ENCODE results near the gene YRDC.

YRDC gene

GRCh38 chr1:37839676-37840075 lies 31.7 kb upstream of the YRDC start:
- no peak for TF ChIP-seq PPARA (CRISPR knock-in tag; IDR thresholded peaks at IDR 0.05; ENCODE audit: borderline replicate concordance)
- no peak for TF ChIP-seq SNAI2 (CRISPR knock-in tag; IDR thresholded peaks at IDR 0.05)
- TF ChIP-seq CSDC2 (CRISPR knock-in tag; IDR thresholded peaks at IDR 0.05) = no peak
- TF ChIP-seq ZFP30 (CRISPR knock-in tag; IDR thresholded peaks at IDR 0.05) = no peak
- TF ChIP-seq TSHZ2 (CRISPR knock-in tag; IDR thresholded peaks at IDR 0.05) = no peak
- TF ChIP-seq BACH2 (CRISPR knock-in tag; IDR thresholded peaks at IDR 0.05; ENCODE audit: borderline replicate concordance) = no peak
- TF ChIP-seq ISL1 (CRISPR knock-in tag; IDR thresholded peaks at IDR 0.05) = no peak
- no peak for TF ChIP-seq ZNF8 (CRISPR knock-in tag; IDR thresholded peaks at IDR 0.05)
- no peak for TF ChIP-seq ZC3H10 (CRISPR knock-in tag; IDR thresholded peaks at IDR 0.05)
- no peak for TF ChIP-seq PATZ1 (CRISPR knock-in tag; IDR thresholded peaks at IDR 0.05; ENCODE audit: borderline replicate concordance)
- TF ChIP-seq CREB5 (CRISPR knock-in tag; IDR thresholded peaks at IDR 0.05; ENCODE audit: low read depth) = no peak
- TF ChIP-seq RARB (CRISPR knock-in tag; IDR thresholded peaks at IDR 0.05) = no peak
- TF ChIP-seq ZNF70 (CRISPR knock-in tag; IDR thresholded peaks at IDR 0.05) = no peak
- no peak for TF ChIP-seq TCF4 (CRISPR knock-in tag; IDR thresholded peaks at IDR 0.05; ENCODE audit: borderline replicate concordance)
- no peak for TF ChIP-seq ZNF565 (CRISPR knock-in tag; conservative IDR thresholded peaks at IDR 0.05; ENCODE audit: low read depth)
- no peak for TF ChIP-seq POU6F1 (CRISPR knock-in tag; IDR thresholded peaks at IDR 0.05; ENCODE audit: borderline replicate concordance, low read depth)
- TF ChIP-seq GLIS3 (CRISPR knock-in tag; IDR thresholded peaks at IDR 0.05) = no peak
- no peak for TF ChIP-seq CSRNP3 (CRISPR knock-in tag; IDR thresholded peaks at IDR 0.05)
- TF ChIP-seq ARNTL (CRISPR knock-in tag; IDR thresholded peaks at IDR 0.05; ENCODE audit: borderline replicate concordance, low read depth) = no peak
- no peak for ATAC-seq

- no peak for ATAC-seq
- TF ChIP-seq OSR1 (CRISPR knock-in tag; IDR thresholded peaks at IDR 0.05) (no peak), CSRNP3 (CRISPR knock-in tag; IDR thresholded peaks at IDR 0.05) (no peak), ZC3H10 (CRISPR knock-in tag; IDR thresholded peaks at IDR 0.05) (no peak), TOX (CRISPR knock-in tag; IDR thresholded peaks at IDR 0.05; ENCODE audit: borderline replicate concordance) (no peak), PATZ1 (CRISPR knock-in tag; IDR thresholded peaks at IDR 0.05; ENCODE audit: borderline replicate concordance) (no peak), ZFP30 (CRISPR knock-in tag; IDR thresholded peaks at IDR 0.05) (no peak), ZNF70 (CRISPR knock-in tag; IDR thresholded peaks at IDR 0.05) (no peak), ISL1 (CRISPR knock-in tag; IDR thresholded peaks at IDR 0.05) (no peak), CSDC2 (CRISPR knock-in tag; IDR thresholded peaks at IDR 0.05) (no peak), PPARA (CRISPR knock-in tag; IDR thresholded peaks at IDR 0.05; ENCODE audit: borderline replicate concordance) (no peak), TCF4 (CRISPR knock-in tag; IDR thresholded peaks at IDR 0.05; ENCODE audit: borderline replicate concordance) (no peak), ZNF565 (CRISPR knock-in tag; conservative IDR thresholded peaks at IDR 0.05; ENCODE audit: low read depth) (no peak), TSHZ2 (CRISPR knock-in tag; IDR thresholded peaks at IDR 0.05) (no peak), POU6F1 (CRISPR knock-in tag; IDR thresholded peaks at IDR 0.05; ENCODE audit: borderline replicate concordance, low read depth) (no peak)
Observed at GRCh38 chr1:37836788-37837187, 28.8 kb upstream of the YRDC start.
